HG03175 (cell line): ENCODE results near the gene LGSN.
"Not testable (repeated sequence)": the region's sequence is repeated elsewhere in the genome, so short reads cannot be mapped to it uniquely, and the experiment has no call there.

ENCODE experiments used
- ATAC-seq: cut with Tn5 transposase; IDR thresholded peaks from one replicate; pipeline ENCODE4 v1.9.1; 2021; ENCODE audit warnings: mild to moderate bottlenecking, moderate library complexity; ENCODE audit not compliant: unreplicated experiment

LGSN gene

DNA sequence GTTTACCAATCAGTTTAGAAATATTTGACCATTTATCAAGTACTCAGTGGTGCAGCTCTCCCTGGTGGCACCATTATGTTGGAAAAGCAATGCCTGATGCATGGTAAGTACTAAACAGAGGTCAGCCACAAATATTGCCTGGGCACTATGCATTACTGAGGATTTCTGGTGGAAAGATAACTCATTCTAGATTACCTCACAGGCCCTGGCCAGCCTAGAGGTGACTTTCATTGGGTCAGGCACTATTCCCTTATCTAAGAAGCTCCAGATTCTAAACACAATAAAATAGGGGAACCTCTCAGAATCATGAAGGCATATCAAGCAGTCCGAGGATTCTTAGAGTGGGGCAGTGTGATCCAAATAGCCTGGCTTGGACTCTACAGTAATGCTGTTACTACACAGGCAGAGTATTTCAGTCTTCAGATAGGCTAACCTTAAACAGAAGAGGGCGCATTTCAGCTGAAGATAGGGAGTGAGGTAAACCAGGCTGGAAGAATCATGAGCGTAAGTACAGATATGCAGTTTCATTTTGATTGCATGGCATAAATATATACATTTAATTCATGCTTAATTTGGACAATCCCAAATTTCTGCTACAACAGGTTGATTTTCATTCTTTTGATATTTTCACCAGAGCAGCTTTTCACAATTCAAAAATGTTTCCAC, 12.1 kb downstream of the LGSN start:
- peak; percentile 85 for ATAC-seq

DNA sequence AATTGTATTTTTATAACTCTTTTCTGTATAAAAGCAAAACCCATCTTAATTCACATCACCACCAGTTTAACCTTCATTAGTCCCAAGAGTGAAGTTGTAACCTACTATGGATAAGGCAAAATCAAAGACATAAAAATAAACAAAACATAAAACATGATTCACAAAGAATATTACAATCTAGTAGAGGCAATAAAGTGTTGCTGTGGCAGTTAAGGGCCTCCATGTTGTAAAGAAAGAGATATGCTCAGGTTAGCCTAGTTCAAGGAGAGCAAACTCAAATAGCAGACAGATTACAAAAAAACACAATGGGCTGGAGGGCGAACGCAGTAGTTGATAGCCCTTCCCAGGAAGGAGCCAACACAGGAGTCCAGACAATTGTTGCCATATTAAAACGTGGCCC, 13.4 kb downstream of the LGSN start:
- ATAC-seq = no peak

GRCh38 chr6:63305277-63305676, 14.5 kb downstream of the LGSN start:
- no peak for ATAC-seq

DNA sequence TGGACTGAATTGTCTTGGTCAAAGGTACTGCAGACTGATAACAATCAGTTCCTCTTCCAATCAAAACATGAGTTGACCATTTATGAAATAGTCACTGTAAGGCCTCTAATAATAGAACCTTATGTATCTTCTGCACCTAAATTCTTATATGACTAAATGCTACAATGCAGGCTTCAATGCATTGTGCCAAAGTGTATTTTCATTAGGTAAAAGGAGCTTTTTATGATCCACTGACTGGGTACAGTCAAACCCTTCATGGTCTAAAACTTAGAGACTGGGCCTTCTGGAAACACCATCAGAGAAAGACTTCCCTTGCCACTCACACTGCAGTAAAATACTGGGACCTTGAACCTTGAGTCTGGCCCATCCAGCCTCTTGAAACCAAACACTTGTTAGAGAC, 16.3 kb downstream of the LGSN start:
- ATAC-seq = no peak

DNA sequence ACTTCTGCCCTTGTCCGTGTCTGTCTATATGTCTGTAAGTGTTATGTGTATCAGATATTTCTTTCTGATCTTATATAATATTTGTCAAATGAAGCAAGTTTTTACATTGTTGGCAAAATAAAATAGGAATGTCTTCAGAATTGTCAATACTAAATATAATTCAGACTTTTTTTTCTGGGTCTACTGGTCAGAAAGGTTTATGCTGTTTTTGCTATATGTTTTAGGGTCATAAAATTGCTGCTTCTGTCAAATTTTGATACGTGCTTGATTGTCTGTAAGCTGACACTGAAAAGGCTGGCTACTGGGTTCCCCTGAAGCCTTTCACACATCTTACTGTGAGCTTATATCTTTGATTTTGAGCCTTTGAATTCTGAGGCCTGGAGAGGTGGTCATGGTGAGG, 20.1 kb downstream of the LGSN start:
- no peak for ATAC-seq

- no peak for ATAC-seq
These were observed 24.1 kb downstream of the LGSN start for GRCh38 chr6:63295553-63296194.

DNA sequence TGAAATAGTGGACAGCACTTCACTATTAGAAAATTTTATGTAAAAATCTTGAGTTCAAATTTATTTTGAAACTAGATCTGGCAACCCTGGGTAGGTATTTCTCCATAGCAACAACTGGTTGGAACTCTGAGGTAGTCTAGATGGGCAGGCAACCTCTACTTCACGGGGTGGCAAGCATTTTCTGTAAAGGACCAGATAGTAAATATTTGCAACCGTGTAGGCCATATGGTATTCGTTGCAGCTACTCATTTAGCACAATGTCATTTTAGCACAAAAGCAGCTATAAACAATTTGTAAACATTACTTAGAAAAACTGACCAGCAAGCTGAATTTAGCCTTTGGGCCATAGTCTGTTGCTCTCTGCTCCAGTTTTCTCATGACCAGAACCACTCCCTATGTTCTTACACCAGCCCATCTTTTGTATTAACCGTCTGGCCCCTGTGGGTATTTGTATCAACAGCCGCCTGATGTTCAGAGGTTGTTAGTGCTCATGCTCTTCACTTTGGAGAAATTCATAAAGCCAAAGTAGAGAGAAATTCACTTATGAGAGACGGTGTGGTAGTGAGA, 29.2 kb downstream of the LGSN start:
- ATAC-seq = no peak

DNA sequence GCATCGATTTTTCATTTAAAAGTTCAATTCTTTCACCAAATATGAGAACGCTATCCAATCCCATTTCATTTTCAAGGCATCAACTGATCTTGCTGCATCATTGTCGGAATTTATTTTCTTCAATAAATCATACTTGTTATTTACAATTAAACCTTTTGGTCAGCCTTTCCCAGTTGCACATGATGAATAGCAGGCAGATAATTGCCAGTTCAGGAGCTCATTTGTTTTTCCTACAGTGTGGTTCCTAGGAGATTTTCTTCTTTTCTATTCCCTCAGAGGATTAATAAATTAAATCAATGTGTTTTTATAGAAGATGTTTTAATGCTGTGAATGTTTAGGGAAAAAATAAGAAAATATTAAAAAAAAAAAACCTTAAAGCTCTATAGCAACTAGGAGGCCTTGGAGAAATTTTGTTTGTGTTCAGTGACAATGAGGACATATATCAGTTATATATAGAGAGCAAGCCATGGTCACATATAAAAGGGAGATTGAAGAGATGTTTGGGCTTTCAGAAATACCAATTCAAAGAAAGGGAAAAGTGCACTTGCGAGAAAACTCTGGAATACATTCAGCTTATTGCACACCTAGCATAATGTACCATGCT, 30.4 kb downstream of the LGSN start:
- no peak for ATAC-seq

DNA sequence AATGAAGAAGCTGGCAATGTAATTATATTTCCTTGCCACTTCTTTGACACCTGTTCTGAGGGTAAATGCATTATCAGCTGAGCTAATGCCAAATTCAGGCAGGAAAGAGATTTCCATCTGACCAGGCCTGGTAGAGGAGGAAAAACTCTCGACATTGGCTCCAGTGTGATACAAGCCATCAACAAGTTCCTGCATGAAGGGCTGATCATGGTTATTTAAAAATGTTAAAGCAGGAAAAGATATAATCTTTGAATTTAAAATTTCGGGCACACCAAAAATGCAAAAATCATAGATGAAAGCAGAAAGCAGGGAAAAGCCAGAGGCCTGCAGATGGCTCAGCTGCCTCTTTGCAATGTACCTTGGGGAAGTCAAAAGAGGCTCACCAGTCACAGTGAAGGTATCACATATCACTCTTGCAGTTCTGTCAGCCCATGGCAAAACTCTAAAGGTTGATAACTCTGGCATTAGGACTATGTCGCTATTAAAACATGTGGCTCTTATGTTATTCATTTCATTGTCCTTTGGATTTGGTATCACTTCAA, 39.1 kb downstream of the LGSN start:
- no peak for ATAC-seq

DNA sequence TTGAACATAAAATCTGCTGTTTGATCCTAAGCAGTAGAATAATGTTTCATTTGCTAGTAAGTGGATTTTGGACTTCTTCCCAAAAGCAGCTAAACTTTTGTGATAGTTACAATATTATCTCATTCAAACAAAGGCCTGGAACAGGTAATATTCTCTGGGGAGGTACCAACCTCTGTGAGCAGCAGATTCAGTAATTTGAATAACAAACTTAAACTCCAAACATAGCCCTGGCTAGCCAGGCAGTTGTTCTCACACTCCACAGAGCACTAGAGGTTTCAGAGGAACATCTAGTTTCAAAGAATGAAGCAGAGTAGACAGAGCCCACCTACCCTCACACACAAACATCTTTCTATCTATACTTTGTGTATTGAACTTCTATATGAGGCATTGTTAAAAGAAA, 40.9 kb downstream of the LGSN start:
- no peak for ATAC-seq

DNA sequence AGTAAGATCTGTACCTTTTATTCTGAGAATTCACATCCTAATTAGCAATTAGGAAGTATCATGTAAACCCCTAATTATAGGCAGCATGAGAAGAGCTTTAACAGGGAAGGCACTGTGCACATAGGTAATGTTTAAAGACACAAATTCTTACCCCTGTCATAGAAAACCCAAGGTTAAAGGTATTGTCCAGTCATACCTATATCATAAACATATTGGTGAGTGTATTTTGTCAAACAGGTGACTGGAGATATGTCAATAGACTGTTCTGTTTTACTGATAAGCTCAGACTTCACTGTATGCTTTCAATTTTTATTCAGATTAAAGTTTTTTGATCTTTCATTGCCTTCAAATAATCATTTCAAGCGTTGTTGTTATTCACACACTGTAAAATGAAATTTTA, 43.8 kb downstream of the LGSN start:
- no peak for ATAC-seq

DNA sequence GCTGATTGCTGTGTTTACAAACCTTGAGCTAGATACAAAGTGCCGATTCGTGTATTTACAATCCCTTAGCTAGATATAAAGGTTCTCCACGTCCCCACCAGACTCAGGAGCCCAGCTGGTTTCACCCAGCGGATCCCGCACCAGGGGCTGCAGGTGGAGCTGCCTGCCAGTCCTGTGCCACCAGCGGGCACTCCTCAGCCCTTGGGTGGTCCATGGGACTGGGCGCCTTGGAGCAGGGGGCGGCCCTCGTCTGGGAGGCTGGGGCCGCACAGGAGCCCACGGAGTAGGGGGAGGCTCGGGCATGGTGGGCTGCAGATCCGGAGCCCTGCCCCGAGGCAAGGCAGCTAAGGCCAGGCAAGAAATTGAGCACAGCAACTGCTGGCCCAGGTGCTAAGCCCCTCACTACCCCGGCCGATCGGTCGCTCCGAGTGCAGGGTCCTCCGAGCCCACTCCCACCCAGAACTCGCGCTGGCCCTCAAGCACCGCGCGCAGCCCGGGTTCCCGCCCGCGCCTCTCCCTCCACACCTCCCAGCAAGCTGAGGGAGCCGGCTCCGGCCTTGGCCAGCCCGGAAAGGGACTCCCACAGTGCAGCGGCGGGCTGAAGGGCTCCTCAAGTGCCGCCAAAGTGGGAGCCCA, 44.9 kb downstream of the LGSN start:
- ATAC-seq = not testable (repeated sequence)

DNA sequence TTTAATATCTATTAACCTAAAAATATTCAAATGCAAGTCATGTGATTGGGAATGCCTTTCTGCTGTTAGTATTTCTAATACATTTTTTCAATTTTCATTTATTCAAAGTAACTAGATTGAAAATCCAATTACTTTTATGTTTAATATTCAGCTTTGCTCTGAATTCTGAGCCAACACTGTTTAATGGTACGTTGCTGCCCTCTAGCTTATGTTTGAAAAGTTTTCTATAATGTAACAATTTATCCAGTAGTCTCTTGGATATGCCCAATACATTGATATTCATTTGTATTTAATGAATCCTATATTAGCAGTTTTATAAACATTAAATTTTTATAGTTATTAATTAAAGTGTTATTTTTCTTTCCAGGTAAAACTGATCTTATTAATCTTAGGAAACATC, 47.4 kb downstream of the LGSN start:
- no peak for ATAC-seq

DNA sequence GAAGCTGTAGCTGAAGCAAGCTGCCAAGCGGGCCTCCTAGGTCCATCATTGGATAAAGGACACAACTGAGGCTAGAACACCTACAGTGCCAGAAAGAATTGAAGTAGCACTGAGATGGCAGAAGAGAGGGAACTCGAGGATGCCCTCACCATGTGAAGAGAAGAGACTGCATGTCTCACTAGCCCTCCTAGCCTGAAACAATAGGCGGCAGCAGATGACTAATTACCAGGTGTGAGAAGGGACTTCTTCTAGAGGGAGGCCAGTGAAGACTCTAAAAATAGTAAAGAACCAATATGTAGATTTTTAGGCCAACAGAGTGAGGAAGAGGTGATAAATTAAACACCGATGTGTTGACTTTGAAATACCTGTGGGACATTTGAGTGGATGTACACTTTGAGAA, 50.3 kb downstream of the LGSN start:
- ATAC-seq = peak; percentile 56

GRCh38 chr6:63268574-63268973, 51.2 kb downstream of the LGSN start:
- ATAC-seq = peak; percentile 46

DNA sequence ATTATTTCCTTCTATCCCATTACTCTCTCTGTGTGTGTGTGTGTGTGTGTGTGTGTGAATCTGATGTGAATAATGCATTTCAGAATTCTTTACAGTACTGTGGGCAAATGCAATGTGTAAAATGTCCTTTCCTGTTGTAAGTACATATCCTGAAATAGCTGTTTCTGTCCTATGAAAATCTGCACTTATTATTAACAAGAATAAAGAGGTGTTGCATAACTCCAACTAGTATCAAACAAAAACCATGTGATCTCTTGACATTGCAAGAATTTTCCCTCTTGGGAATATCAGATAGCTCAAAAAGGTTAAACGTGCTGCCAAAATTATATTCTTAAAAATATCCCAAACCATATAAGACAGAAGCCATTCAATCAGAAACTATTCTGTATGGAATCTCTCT, 52.0 kb downstream of the LGSN start:
- ATAC-seq = no peak

- ATAC-seq = no peak
These were observed 52.7 kb downstream of the LGSN start for GRCh38 chr6:63267046-63267445.

GRCh38 chr6:63263444-63263843, 56.3 kb downstream of the LGSN start:
- ATAC-seq = no peak

GRCh38 chr6:63261820-63262219, 58.0 kb downstream of the LGSN start:
- peak; percentile 91 for ATAC-seq

- no peak for ATAC-seq
These were observed 60.6 kb downstream of the LGSN start for GRCh38 chr6:63259153-63259552.

- ATAC-seq = no peak
These were observed 69.8 kb downstream of the LGSN start for GRCh38 chr6:63249875-63250482.
